Measurements from ENCODE around the gene ANO1. TPM values are rescaled to one million over a fixed set of nuclear protein-coding genes. Genes with fewer than 3 reads are reported as not detected.

The ANO1 gene
- polyA plus RNA-seq, 1 donor (not counting 4 experiments of a cell fraction or from before 2014, with no cell fraction given), result 45.2 TPM

- Histone ChIP-seq H3K4me2 (ENCODE audit: control insufficient read depth, extremely low read depth, insufficient read depth, low read depth, low read length) (no peak overlapping the region), H3K27ac (ENCODE audit: control insufficient read depth, insufficient read depth, low read length) (no peak overlapping the region), H3K79me2 (ENCODE audit: control insufficient read depth, insufficient read depth, low read length) (no peaks in the 10 kb centered on the region), H3K9me1 (ENCODE audit: control insufficient read depth, extremely low read depth, insufficient read depth, low read length) (no peaks in the 10 kb centered on the region), H3K9ac (ENCODE audit: control insufficient read depth, extremely low read depth, insufficient read depth, low read length) (no peak overlapping the region), H3K36me3 (ENCODE audit: control insufficient read depth in 2 of 2, extremely low read depth in 1 of 2, insufficient read depth in 2 of 2, low read length in 2 of 2) (no peaks in the 10 kb centered on the region), H2AFZ (ENCODE audit: control insufficient read depth, low read length) (no peak overlapping the region), H4K20me1 (ENCODE audit: control insufficient read depth, extremely low read depth, insufficient read depth, low read length) (no peaks in the 10 kb centered on the region), H3K4me3 (ENCODE audit: control insufficient read depth in 2 of 3, extremely low read depth in 1 of 3, insufficient read depth in 2 of 3, low read depth in 1 of 3, low read length in 3 of 3) (no peak overlapping the region), H3K4me1 (ENCODE audit: control insufficient read depth, extremely low read depth, insufficient read depth, low read length) (no peaks in the 10 kb centered on the region), H3K27me3 (ENCODE audit: control insufficient read depth, extremely low read depth, insufficient read depth, low read length) (peaks cover 12% of the 10 kb centered on the region), H3K9me3 (ENCODE audit: control insufficient read depth, low read depth, low read length) (no peaks in the 10 kb centered on the region)
- FAIRE-seq, result no peak
- dilution Hi-C loops (cut with MboI; ENCODE audit: extremely low pct_ligation_motif_present, low sequenced_read_pairs), result no loop called here
- no peak for DNase-seq (ENCODE audit: low read depth, low spot score)
- TF ChIP-seq CTCF (optimal IDR thresholded peaks at IDR 0.05 in 1 of 3, IDR thresholded peaks at IDR 0.05 in 1 of 3, conservative IDR thresholded peaks at IDR 0.05 in 1 of 3; ENCODE audit: extremely low read depth in 1 of 3, insufficient read depth in 2 of 3, low read length in 3 of 3) (no peak), EZH2 (IDR thresholded peaks at IDR 0.05; ENCODE audit: low read length) (no peak)
Measured at GRCh38 chr11:70225681-70226177, 147.6 kb downstream of the ANO1 start.

GRCh38 chr11:70226183-70226582, 148.1 kb downstream of the ANO1 start:
- no peak overlapping the region for H2AFZ ChIP-seq (ENCODE audit: control insufficient read depth, low read length)
- H3K27ac ChIP-seq (ENCODE audit: control insufficient read depth, insufficient read depth, low read length), result no peak overlapping the region
- no peak for FAIRE-seq
- TF ChIP-seq CTCF (optimal IDR thresholded peaks at IDR 0.05 in 1 of 3, IDR thresholded peaks at IDR 0.05 in 1 of 3, conservative IDR thresholded peaks at IDR 0.05 in 1 of 3; ENCODE audit: extremely low read depth in 1 of 3, insufficient read depth in 2 of 3, low read length in 3 of 3), result no peak
- no peak for TF ChIP-seq EZH2 (IDR thresholded peaks at IDR 0.05; ENCODE audit: low read length)
- no peak for DNase-seq (ENCODE audit: low read depth, low spot score)
- no peak overlapping the region for H3K4me3 ChIP-seq (ENCODE audit: control insufficient read depth in 2 of 3, extremely low read depth in 1 of 3, insufficient read depth in 2 of 3, low read depth in 1 of 3, low read length in 3 of 3)
- dilution Hi-C loops (cut with MboI; ENCODE audit: extremely low pct_ligation_motif_present, low sequenced_read_pairs), result no loop called here
- H3K9ac ChIP-seq (ENCODE audit: control insufficient read depth, extremely low read depth, insufficient read depth, low read length), result no peak overlapping the region
- H3K9me1 ChIP-seq (ENCODE audit: control insufficient read depth, extremely low read depth, insufficient read depth, low read length), result no peaks in the 10 kb centered on the region
- H3K79me2 ChIP-seq (ENCODE audit: control insufficient read depth, insufficient read depth, low read length), result no peaks in the 10 kb centered on the region
- no peaks in the 10 kb centered on the region for H3K9me3 ChIP-seq (ENCODE audit: control insufficient read depth, low read depth, low read length)
- no peaks in the 10 kb centered on the region for H4K20me1 ChIP-seq (ENCODE audit: control insufficient read depth, extremely low read depth, insufficient read depth, low read length)
- no peaks in the 10 kb centered on the region for H3K36me3 ChIP-seq (ENCODE audit: control insufficient read depth in 2 of 2, extremely low read depth in 1 of 2, insufficient read depth in 2 of 2, low read length in 2 of 2)
- H3K4me1 ChIP-seq (ENCODE audit: control insufficient read depth, extremely low read depth, insufficient read depth, low read length), result no peaks in the 10 kb centered on the region
- H3K27me3 ChIP-seq (ENCODE audit: control insufficient read depth, extremely low read depth, insufficient read depth, low read length), result peaks cover 12% of the 10 kb centered on the region
- H3K4me2 ChIP-seq (ENCODE audit: control insufficient read depth, extremely low read depth, insufficient read depth, low read depth, low read length), result no peak overlapping the region

All from keratinocyte (primary cell).